Common myeloid progenitor, CD34-positive (primary cell): Measurements from ENCODE around the gene TST.

ENCODE experiments used
- CTCF ChIA-PET: fragments of 350-600 bp; sonication (Branson Sonifier 250); formaldehyde crosslinking; loops from one replicate; lab custom pipeline; 2021; ENCODE audit warnings: antibody characterized with exemption; lab: Charles Lee
- POLR2A ChIA-PET: fragments of 350-600 bp; sonication (Branson Sonifier 250); formaldehyde crosslinking; loops from one replicate; lab custom pipeline; 2021; ENCODE audit warnings: antibody characterized with exemption; lab: Charles Lee
- DNase-seq, 3 donors: peaks; one replicate each; pipeline versions ENCODE4 v3.0.0 to v3.0.0-alpha.2; 2013
- H3K27ac ChIP-seq, 2 experiments: 1 replicate in 1 of 2; 2 replicates in 1 of 2; pipeline ENCODE4 v1.7.0; 2013; ENCODE audit warnings: inconsistent platforms in 2 of 2, low read length in 2 of 2, mild to moderate bottlenecking in 2 of 2, low read depth in 1 of 2, moderate library complexity in 1 of 2; ENCODE audit not compliant: severe bottlenecking in 2 of 2, insufficient read depth in 1 of 2, poor library complexity in 1 of 2
- H3K27me3 ChIP-seq, 5 experiments: replicated peaks in 2 of 5; 1 replicate in 3 of 5; 2 replicates in 2 of 5; pipeline versions ENCODE4 v1.6.1 to v1.7.0; 2013; ENCODE audit warnings: low read length in 4 of 5, mild to moderate bottlenecking in 2 of 5, moderate library complexity in 2 of 5, inconsistent platforms in 1 of 5; ENCODE audit not compliant: insufficient read depth in 5 of 5, control insufficient read depth in 4 of 5
- H3K36me3 ChIP-seq, 4 experiments: 1 replicate in 2 of 4; 2 replicates in 2 of 4; pipeline versions ENCODE4 v1.6.1 to v1.7.0; 2013; ENCODE audit warnings: low read length in 3 of 4, control low read depth in 1 of 4, mild to moderate bottlenecking in 1 of 4; ENCODE audit not compliant: control insufficient read depth in 4 of 4, insufficient read depth in 4 of 4
- H3K4me1 ChIP-seq, 4 experiments: 1 replicate in 3 of 4; 2 replicates in 1 of 4; pipeline versions ENCODE4 v1.6.1 to v1.7.1; 2013; ENCODE audit warnings: low read length in 3 of 4, mild to moderate bottlenecking in 3 of 4, control low read depth in 1 of 4, inconsistent platforms in 1 of 4, moderate library complexity in 1 of 4; ENCODE audit not compliant: control insufficient read depth in 4 of 4, insufficient read depth in 4 of 4; ENCODE audit errors: control extremely low read depth in 1 of 4
- H3K4me3 ChIP-seq, 7 experiments: 1 replicate in 4 of 7; 2 replicates in 3 of 7; pipeline versions ENCODE4 v1.5.1 to v1.7.0; 2013; ENCODE audit warnings: mild to moderate bottlenecking in 7 of 7, low read length in 6 of 7, moderate library complexity in 6 of 7, inconsistent platforms in 2 of 7, low read depth in 2 of 7, control low read depth in 1 of 7; ENCODE audit not compliant: insufficient read depth in 4 of 7, control insufficient read depth in 1 of 7; ENCODE audit errors: extremely low read depth in 1 of 7
- H3K9me3 ChIP-seq, 5 experiments: 1 replicate in 4 of 5; 2 replicates in 1 of 5; pipeline versions ENCODE4 v1.6.1 to v1.7.1; 2013; ENCODE audit warnings: low read length in 4 of 5, mild to moderate bottlenecking in 2 of 5, inconsistent platforms in 1 of 5, low read depth in 1 of 5, moderate library complexity in 1 of 5; ENCODE audit not compliant: control insufficient read depth in 4 of 5, insufficient read depth in 2 of 5; ENCODE audit errors: control extremely low read depth in 1 of 5
- WGBS: methylation state at CpG from one replicate; pipeline ENCODE4 v1.1.5; 2013; ENCODE audit not compliant: insufficient coverage; 5-methylcytosine and 5-hydroxymethylcytosine counted together

The TST gene

DNA sequence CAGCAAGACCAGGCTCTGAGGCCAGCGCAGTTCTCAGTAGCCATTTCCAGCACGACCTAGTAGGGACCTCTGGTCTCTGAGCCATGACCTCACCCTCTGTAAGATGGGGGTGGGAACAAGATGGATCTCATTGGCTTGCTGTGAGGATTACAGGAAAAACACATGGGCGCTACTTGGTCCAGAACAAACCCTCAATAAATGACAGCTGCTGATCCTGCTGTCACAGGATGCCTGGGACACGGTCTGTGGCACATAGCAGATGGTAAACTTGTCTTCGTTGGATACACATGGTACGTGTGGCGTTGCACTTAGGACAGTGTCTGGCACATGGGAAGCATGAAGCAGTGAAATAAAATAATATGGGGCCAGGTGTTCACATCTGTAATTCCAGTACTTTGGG lies 27.8 kb upstream of the TST start:
- Histone ChIP-seq H3K36me3 (no peaks in the 10 kb centered on the region), H3K27me3 (peaks cover 0 to 2% (median 0%) of the 10 kb centered on the region in 5 experiments), H3K4me1 (peaks cover 0 to 11% (median 7%) of the 10 kb centered on the region in 4 experiments), H3K4me3 (no peak overlapping the region), H3K9me3 (no peaks in the 10 kb centered on the region), H3K27ac (no peak overlapping the region)
- DNase-seq: no peak
- 97% methylated on average over 7 of the region's 7 CpGs for WGBS
- ChIA-PET CTCF (interaction anchor here (0.7 to 5.0 kb wide), 4 partner anchors 17 to 153 kb away, joined by 3 to 17 read pairs (median 4); no protein-coding TSS in a partner anchor), POLR2A (no interaction called here)

DNA sequence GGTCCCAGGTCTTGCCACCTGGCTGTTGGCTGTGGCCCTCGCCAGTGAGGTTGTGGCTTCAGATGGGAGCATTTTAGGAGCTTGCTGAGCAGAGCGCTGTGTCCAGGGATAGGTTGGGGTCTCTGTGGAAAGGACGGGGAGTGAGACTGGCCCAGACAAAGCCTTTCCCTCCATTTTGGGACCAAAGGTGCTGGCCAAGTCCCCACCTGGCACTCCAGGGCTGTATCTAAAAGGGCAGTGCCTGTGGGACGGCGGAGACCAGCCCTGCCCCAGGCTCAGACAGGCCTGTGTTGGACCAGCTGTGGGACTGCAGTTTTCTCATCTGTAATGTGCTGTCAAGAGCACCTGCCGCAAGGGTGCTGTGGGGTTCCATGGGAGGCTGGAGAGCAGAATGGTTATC lies 27.3 kb upstream of the TST start:
- no peak overlapping the region for H3K27ac ChIP-seq
- peaks cover 0 to 2% (median 0%) of the 10 kb centered on the region in 5 experiments for H3K27me3 ChIP-seq
- H3K9me3 ChIP-seq: no peaks in the 10 kb centered on the region
- H3K36me3 ChIP-seq: no peaks in the 10 kb centered on the region
- WGBS: 92% methylated on average over 6 of the region's 6 CpGs
- no peak for DNase-seq
- H3K4me1 ChIP-seq: peaks cover 0 to 8% (median 6%) of the 10 kb centered on the region in 4 experiments
- H3K4me3 ChIP-seq: no peak overlapping the region
- POLR2A ChIA-PET: no interaction called here
- CTCF ChIA-PET: interaction anchor here (0.7 to 5.0 kb wide), 4 partner anchors 16 to 153 kb away, joined by 3 to 17 read pairs (median 4); no protein-coding TSS in a partner anchor

DNA sequence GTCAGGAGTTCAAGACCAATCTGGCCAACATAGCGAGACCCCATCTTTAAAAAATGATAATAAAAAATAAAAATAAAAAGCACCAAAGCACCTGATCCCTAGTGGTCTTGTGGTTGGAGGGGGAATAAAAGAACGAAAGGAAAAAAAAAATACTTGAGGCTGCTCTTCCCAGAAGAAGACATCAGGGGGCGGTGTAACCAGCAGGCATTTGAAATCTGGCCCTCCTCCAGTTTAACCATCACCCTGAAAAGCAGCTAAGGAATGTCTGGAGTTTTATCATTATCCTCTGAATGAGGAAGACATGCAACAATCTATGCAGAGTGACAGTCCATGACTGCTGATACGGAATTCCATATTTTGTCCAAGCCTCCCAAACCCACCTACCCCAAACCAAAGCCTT lies 26.7 kb upstream of the TST start:
- Histone ChIP-seq H3K9me3 (no peaks in the 10 kb centered on the region), H3K27me3 (peaks cover 0 to 2% (median 0%) of the 10 kb centered on the region in 5 experiments), H3K4me3 (no peak overlapping the region), H3K4me1 (peaks cover 0 to 7% (median 5%) of the 10 kb centered on the region in 4 experiments), H3K36me3 (no peaks in the 10 kb centered on the region), H3K27ac (no peak overlapping the region)
- CTCF ChIA-PET: interaction anchor here (1.2 to 5.0 kb wide), 3 partner anchors 16 to 154 kb away, joined by 4 to 17 read pairs (median 5); no protein-coding TSS in a partner anchor
- POLR2A ChIA-PET: no interaction called here
- DNase-seq: peak; percentile 36 to 67 (median 63)
- 17% methylated on average over 1 of the region's 4 CpGs for WGBS

DNA sequence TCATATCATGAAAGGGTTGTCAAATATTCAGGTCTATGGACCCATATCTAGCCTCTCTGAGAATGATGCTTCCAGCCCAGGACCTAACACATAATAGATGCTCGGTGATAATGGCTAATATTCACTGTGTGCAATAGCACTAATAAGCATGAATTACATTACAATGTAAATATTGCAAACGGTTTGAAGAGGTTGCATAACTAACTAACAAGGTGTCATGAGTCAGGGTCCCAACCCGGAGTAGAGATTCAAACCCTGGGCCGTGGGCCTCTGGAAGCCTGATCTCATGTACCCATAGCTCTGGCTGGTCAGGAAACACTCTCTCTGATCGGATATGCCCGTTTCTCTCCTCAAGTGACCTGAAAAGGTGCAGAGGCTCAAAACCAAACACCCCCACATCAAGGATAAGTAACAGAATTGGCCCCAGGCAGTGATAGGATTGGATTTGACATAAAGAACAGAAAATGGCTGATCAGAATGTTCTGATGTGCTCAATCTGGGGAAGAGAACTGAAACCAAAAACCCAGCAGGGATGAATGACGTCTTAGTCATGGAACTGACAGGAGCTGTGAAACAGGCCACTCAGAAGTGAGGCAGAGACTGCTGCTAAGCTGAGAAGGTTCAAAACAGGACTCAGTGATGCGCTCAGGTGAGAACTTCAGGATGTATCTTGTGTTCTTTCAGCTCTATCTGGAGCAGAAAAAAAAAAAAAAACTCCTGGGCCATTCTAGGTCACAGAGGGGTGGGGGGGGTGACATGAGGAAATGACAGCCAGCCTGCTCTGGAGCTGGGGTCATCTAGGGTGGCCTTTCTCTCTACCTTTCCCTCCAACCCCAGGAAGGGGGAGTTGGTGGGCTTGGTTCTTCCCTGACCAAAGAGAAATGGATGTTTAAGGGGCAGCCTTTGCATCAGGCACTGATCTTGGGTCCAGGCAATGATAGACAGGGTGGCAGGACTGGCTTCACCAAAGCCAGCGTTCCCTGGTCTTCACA lies 25.7 kb upstream of the TST start:
- H3K4me1 ChIP-seq: peaks cover 0 to 4% (median 1%) of the 10 kb centered on the region in 4 experiments
- no peak overlapping the region for H3K4me3 ChIP-seq
- H3K36me3 ChIP-seq: no peaks in the 10 kb centered on the region
- no peaks in the 10 kb centered on the region for H3K9me3 ChIP-seq
- CTCF ChIA-PET: interaction anchor here (0.6 to 5.0 kb wide), 22 partner anchors 8 to 499 kb away, joined by 3 to 23 read pairs (median 3); partner anchors contain the start of gene IFT27
- WGBS: 70% methylated on average over 3 of the region's 9 CpGs
- POLR2A ChIA-PET: no interaction called here
- peaks cover 0 to 2% (median 0%) of the 10 kb centered on the region in 5 experiments for H3K27me3 ChIP-seq
- DNase-seq: no peak
- no peak overlapping the region for H3K27ac ChIP-seq

DNA sequence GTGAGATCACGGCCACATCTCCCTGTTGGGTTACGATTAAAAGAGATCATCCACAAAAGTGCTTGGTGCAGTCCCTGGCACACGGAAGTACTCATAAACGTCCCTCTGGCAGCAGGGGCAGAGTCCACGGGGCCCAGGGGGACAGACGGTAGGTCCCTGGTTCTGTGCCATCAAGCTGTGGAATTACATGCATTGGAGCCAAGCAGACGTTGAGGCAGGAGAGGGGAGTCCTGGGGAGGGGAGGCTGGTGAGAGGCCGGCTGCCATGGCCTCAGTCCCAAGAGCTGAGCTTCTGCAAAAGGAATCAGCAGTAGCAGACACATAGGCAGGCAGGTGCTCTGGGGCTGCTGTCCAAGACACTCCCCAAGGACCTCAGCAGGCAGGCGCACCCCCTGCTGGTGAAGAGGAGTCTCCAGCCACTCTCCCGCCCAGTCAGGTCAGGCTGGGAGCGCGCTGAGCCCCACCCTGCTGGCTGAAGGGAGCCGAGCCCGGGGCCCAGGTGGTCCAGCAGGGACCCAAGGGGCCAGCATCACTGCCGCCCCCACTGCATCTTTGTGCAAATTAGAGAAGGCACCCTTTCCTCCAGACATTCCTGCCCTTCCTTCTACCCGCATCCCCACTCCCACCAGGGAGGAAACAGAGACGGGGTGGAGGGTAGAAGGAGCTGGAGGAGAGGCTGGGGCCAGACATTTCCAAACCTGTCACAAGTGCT lies 24.7 kb upstream of the TST start:
- H3K27me3 ChIP-seq: peaks cover 0 to 2% (median 0%) of the 10 kb centered on the region in 5 experiments
- ChIA-PET CTCF (interaction anchor here (0.7 to 5.0 kb wide), 24 partner anchors 10 to 498 kb away, joined by 3 to 23 read pairs (median 4); partner anchors contain the start of genes IFT27 and MPST), POLR2A (no interaction called here)
- peaks cover 0 to 4% (median 1%) of the 10 kb centered on the region in 4 experiments for H3K4me1 ChIP-seq
- 36% methylated on average over 15 of the region's 17 CpGs for WGBS
- H3K4me3 ChIP-seq: no peak overlapping the region
- no peak overlapping the region for H3K27ac ChIP-seq
- peak; percentile 60 to 81 (median 80) for DNase-seq
- H3K9me3 ChIP-seq: no peaks in the 10 kb centered on the region
- H3K36me3 ChIP-seq: no peaks in the 10 kb centered on the region

DNA sequence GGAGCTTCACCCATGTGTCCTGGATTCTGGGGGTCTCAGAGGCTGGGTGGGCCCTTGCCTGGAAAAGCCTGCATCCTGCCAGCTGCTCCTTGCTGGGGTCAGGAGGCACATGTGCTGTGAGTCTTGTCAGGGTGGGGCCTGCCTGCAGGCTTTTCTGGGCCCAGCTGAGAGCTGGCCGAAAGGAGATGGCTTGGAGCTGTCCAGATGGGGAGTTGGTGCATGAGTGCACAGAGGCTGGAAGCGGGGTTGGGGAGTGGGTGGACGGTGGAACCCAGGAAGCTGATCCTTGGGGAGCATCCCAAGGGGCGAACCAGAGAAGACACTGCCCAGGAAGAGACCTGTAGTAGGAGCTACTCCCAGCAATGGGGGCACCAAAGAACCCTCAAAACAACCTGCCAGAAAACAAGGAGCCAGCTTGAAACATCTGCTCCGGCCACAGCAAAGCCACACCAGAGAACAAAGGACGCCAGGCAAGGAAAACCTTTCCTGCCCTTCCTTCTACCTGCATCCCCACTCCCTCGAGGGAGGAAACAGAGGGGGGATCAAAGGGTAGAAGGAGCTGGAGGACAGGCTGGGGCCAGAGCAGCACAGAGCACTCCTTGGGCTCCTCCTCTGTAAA lies 24.1 kb upstream of the TST start:
- no peak overlapping the region for H3K27ac ChIP-seq
- no peak for DNase-seq
- H3K27me3 ChIP-seq: peaks cover 0 to 2% (median 0%) of the 10 kb centered on the region in 5 experiments
- CTCF ChIA-PET: interaction anchor here (0.8 to 5.0 kb wide), 19 partner anchors 11 to 286 kb away, joined by 3 to 23 read pairs (median 4); partner anchors contain the start of gene MPST
- peaks cover 0 to 4% (median 1%) of the 10 kb centered on the region in 4 experiments for H3K4me1 ChIP-seq
- H3K4me3 ChIP-seq: no peak overlapping the region
- no peaks in the 10 kb centered on the region for H3K9me3 ChIP-seq
- POLR2A ChIA-PET: no interaction called here
- WGBS: 100% methylated on average over 4 of the region's 7 CpGs
- no peaks in the 10 kb centered on the region for H3K36me3 ChIP-seq
